ENCODE data around the gene RNF215. TPM values are rescaled to one million over a fixed set of nuclear protein-coding genes. Genes with fewer than 3 reads are reported as not detected.

RNF215 gene
- total and polyA plus RNA-seq, 2 of the 13 experiments (the other 11 are each of a cell fraction or from before 2014, with no cell fraction given), result 5.3 to 6.1 TPM

- no peak for TF ChIP-seq XBP1 (CRISPR knock-in tag; IDR thresholded peaks at IDR 0.05)
- no peak for TF ChIP-seq HNF4G (IDR thresholded peaks at IDR 0.05; ENCODE audit: borderline replicate concordance, low read depth, low read length)
- TF ChIP-seq HNF4G (CRISPR knock-in tag; IDR thresholded peaks at IDR 0.05; ENCODE audit: borderline replicate concordance, low read depth), result no peak
- no peak for TF ChIP-seq NCOA1 (CRISPR knock-in tag; IDR thresholded peaks at IDR 0.05)
- no peak for TF ChIP-seq TBP (CRISPR knock-in tag; IDR thresholded peaks at IDR 0.05)
- TF ChIP-seq ISX (CRISPR knock-in tag; conservative IDR thresholded peaks at IDR 0.05), result no peak
- no peak for TF ChIP-seq ZNF7 (CRISPR knock-in tag; IDR thresholded peaks at IDR 0.05)
- TF ChIP-seq, protein P1, sequence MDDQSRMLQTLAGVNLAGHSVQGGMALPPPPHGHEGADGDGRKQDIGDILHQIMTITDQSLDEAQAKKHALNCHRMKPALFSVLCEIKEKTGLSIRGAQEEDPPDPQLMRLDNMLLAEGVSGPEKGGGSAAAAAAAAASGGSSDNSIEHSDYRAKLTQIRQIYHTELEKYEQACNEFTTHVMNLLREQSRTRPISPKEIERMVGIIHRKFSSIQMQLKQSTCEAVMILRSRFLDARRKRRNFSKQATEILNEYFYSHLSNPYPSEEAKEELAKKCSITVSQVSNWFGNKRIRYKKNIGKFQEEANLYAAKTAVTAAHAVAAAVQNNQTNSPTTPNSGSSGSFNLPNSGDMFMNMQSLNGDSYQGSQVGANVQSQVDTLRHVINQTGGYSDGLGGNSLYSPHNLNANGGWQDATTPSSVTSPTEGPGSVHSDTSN (CRISPR knock-in tag; IDR thresholded peaks at IDR 0.05; ENCODE audit: borderline replicate concordance), result no peak
- no peak for TF ChIP-seq HHEX (CRISPR knock-in tag; IDR thresholded peaks at IDR 0.05)
- no peak for TF ChIP-seq ZNF773 (CRISPR knock-in tag; IDR thresholded peaks at IDR 0.05; ENCODE audit: borderline replicate concordance)
- TF ChIP-seq, protein P2, sequence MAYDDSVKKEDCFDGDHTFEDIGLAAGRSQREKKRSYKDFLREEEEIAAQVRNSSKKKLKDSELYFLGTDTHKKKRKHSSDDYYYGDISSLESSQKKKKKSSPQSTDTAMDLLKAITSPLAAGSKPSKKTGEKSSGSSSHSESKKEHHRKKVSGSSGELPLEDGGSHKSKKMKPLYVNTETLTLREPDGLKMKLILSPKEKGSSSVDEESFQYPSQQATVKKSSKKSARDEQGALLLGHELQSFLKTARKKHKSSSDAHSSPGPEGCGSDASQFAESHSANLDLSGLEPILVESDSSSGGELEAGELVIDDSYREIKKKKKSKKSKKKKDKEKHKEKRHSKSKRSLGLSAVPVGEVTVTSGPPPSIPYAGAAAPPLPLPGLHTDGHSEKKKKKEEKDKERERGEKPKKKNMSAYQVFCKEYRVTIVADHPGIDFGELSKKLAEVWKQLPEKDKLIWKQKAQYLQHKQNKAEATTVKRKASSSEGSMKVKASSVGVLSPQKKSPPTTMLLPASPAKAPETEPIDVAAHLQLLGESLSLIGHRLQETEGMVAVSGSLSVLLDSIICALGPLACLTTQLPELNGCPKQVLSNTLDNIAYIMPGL (CRISPR knock-in tag; IDR thresholded peaks at IDR 0.05; ENCODE audit: borderline replicate concordance in 1 of 2, low read depth in 1 of 2), result peak; percentile 39 to 81; a peak in 1 of 4 replicates
- TF ChIP-seq SNAI1 (CRISPR knock-in tag; IDR thresholded peaks at IDR 0.05; ENCODE audit: borderline replicate concordance), result no peak
- no peak for TF ChIP-seq ZC3H4 (CRISPR knock-in tag; IDR thresholded peaks at IDR 0.05; ENCODE audit: borderline replicate concordance)
- no peak for TF ChIP-seq NR3C1 (CRISPR knock-in tag; IDR thresholded peaks at IDR 0.05)
- TF ChIP-seq TBL1XR1 (IDR thresholded peaks at IDR 0.05; ENCODE audit: borderline replicate concordance, low read length, partially characterized antibody), result no peak
- TF ChIP-seq, protein P3, sequence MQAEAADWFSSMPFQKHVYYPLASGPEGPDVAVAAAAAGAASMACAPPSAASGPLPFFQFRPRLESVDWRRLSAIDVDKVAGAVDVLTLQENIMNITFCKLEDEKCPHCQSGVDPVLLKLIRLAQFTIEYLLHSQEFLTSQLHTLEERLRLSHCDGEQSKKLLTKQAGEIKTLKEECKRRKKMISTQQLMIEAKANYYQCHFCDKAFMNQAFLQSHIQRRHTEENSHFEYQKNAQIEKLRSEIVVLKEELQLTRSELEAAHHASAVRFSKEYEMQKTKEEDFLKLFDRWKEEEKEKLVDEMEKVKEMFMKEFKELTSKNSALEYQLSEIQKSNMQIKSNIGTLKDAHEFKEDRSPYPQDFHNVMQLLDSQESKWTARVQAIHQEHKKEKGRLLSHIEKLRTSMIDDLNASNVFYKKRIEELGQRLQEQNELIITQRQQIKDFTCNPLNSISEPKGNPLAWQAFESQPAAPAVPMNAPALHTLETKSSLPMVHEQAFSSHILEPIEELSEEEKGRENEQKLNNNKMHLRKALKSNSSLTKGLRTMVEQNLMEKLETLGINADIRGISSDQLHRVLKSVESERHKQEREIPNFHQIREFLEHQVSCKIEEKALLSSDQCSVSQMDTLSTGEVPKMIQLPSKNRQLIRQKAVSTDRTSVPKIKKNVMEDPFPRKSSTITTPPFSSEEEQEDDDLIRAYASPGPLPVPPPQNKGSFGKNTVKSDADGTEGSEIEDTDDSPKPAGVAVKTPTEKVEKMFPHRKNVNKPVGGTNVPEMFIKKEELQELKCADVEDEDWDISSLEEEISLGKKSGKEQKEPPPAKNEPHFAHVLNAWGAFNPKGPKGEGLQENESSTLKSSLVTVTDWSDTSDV (CRISPR knock-in tag; IDR thresholded peaks at IDR 0.05), result no peak
- TF ChIP-seq ZNF10 (CRISPR knock-in tag; IDR thresholded peaks at IDR 0.05; ENCODE audit: borderline replicate concordance, low read depth), result no peak
- 0 out of 2 replicates have a peak, but pooled peaks have one; percentile 24 for TF ChIP-seq ZNF772 (CRISPR knock-in tag; IDR thresholded peaks at IDR 0.05)
- TF ChIP-seq ZNF674 (CRISPR knock-in tag; IDR thresholded peaks at IDR 0.05; ENCODE audit: low read depth), result no peak
- TF ChIP-seq, protein P4, sequence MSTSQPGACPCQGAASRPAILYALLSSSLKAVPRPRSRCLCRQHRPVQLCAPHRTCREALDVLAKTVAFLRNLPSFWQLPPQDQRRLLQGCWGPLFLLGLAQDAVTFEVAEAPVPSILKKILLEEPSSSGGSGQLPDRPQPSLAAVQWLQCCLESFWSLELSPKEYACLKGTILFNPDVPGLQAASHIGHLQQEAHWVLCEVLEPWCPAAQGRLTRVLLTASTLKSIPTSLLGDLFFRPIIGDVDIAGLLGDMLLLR (CRISPR knock-in tag; IDR thresholded peaks at IDR 0.05), result no peak
- no peak for TF ChIP-seq ZNF598 (CRISPR knock-in tag; IDR thresholded peaks at IDR 0.05; ENCODE audit: borderline replicate concordance)
- peak; percentile 28; the same call in 1 of the 2 replicates for TF ChIP-seq ELF1 (CRISPR knock-in tag; IDR thresholded peaks at IDR 0.05)
- TF ChIP-seq ZNF275 (CRISPR knock-in tag; IDR thresholded peaks at IDR 0.05; ENCODE audit: borderline replicate concordance), result no peak
These were observed 3.9 kb upstream of the RNF215 start (continued) for GRCh38 chr22:30390974-30391691.
